ENCODE results near the gene FCGBP. TPM values are rescaled to one million over a fixed set of nuclear protein-coding genes. Genes with fewer than 3 reads are reported as not detected.

The FCGBP gene
- polyA plus RNA-seq, 1 experiment: 0.04 TPM

DNA sequence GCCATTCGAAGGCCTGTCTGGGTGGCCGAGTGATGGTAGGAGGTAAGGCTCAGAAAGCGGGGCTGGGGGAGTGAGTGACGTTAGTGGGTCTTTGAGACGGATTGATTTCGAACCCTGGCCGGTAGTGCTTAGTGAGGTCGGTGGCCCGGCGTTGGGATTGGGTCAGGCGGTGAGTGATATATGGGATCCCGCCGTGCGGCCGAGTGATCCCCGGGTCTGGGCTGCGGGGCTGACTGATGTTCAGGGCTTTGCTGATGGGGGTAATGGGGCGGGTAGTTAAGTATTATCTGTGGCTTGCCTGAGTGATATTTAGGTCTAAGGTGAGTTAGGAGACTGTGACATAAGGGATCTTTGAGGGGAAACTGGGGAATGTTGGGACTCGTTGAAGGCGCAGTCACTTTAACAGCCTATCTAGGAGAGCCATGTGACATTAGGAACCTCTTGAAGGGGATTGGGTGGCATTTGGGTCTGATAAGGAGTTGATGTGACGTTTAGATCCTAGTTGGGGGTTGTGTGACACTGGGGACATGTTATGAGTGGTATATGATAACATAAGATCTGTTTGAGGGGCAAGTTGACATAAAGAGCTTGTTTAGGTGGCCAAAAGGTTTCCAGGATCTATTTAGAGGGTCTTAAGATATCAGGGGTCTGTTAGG is 37.1 kb upstream of the FCGBP start:
- Histone ChIP-seq H3K27me3 (ENCODE audit: control insufficient read depth, insufficient read depth, low read length) (no peaks in the 10 kb centered on the region), H3K9me3 (ENCODE audit: control insufficient read depth, insufficient read depth, low read length) (no peaks in the 10 kb centered on the region; the same call in 1 of the 2 replicates), H3K27ac (ENCODE audit: low read depth, low read length) (peak overlapping the region; percentile 70), H3K4me3 (ENCODE audit: low read depth, low read length) (peak overlapping the region; percentile 98)
- TF ChIP-seq, protein P1, sequence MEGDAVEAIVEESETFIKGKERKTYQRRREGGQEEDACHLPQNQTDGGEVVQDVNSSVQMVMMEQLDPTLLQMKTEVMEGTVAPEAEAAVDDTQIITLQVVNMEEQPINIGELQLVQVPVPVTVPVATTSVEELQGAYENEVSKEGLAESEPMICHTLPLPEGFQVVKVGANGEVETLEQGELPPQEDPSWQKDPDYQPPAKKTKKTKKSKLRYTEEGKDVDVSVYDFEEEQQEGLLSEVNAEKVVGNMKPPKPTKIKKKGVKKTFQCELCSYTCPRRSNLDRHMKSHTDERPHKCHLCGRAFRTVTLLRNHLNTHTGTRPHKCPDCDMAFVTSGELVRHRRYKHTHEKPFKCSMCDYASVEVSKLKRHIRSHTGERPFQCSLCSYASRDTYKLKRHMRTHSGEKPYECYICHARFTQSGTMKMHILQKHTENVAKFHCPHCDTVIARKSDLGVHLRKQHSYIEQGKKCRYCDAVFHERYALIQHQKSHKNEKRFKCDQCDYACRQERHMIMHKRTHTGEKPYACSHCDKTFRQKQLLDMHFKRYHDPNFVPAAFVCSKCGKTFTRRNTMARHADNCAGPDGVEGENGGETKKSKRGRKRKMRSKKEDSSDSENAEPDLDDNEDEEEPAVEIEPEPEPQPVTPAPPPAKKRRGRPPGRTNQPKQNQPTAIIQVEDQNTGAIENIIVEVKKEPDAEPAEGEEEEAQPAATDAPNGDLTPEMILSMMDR (IDR thresholded peaks at IDR 0.05; ENCODE audit: low read depth, low read length): no peak
- ChIA-PET CTCF (interaction anchor here (0.7 to 4.6 kb wide), 24 partner anchors 7 to 419 kb away, joined by 3 to 83 read pairs (median 5); partner anchors contain the start of genes DYRK1B, FBL and ZNF546), POLR2A (interaction anchor here (1.2 kb wide), 2 partner anchors 35 to 156 kb away, joined by 3 to 5 read pairs; no protein-coding TSS in a partner anchor)
- DNase-seq (ENCODE audit: low read depth, low spot score): no peak

DNA sequence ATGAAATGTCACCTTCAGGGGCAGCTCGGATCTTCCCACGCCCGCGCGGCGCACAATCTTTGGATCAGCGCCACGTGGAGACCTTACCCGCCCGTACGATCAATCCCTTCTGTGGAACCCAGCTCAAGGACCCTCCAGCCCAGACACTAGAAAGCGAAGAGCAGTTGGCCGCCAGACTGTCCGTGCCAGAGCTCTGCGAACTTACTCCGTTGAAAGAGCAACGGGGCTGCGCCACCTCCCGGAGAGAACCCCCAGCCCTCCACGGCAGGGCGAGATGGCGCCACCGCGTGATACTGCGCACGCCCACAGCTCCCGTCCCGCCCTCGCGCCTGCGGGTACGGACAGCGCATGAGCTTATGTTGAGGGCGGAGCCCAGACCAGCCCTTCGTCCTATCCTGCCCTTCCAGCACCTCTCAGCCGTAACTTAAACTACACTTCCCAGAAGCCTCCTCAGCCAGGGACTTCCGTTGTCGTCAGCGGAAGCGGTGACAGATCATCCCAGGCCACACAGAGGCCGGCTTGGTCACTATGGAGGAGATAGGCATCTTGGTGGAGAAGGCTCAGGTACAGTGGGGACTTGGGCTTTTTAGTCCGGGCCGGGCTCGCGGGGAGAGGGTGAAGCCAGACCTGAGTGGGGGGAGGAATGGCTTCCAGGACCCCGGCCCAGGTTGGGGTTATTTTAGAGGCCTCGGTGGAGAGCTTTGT is 36.4 kb upstream of the FCGBP start, which contains the start of gene PSMC4:
PSMC4 (plus strand) TSS at position 491 of the 705 bp plus-strand sequence; CDS start at position 529, 38 bp downstream.
- ChIA-PET CTCF (interaction anchor here (0.5 to 4.6 kb wide), 35 partner anchors 8 to 468 kb away, joined by 3 to 83 read pairs (median 4); partner anchors contain the start of genes DYRK1B, FBL and ZNF546), POLR2A (interaction anchor here (0.8 to 2.2 kb wide), 7 partner anchors 19 to 535 kb away, joined by 3 to 8 read pairs (median 3); partner anchors contain the start of genes DYRK1B, RPS16 and ZNF546)
- Histone ChIP-seq H3K9me3 (ENCODE audit: control insufficient read depth, insufficient read depth, low read length) (no peaks in the 10 kb centered on the region; the same call in 1 of the 2 replicates), H3K4me3 (ENCODE audit: low read depth, low read length) (peak within 1 kb of the TSS; percentile 98), H3K27ac (ENCODE audit: low read depth, low read length) (peak within 1 kb of the TSS; percentile 91), H3K27me3 (ENCODE audit: control insufficient read depth, insufficient read depth, low read length) (no peaks in the 10 kb centered on the region)
- TF ChIP-seq, protein P1 (IDR thresholded peaks at IDR 0.05; ENCODE audit: low read depth, low read length): peak; percentile 76
- peak; percentile 97 for DNase-seq (ENCODE audit: low read depth, low spot score)

DNA sequence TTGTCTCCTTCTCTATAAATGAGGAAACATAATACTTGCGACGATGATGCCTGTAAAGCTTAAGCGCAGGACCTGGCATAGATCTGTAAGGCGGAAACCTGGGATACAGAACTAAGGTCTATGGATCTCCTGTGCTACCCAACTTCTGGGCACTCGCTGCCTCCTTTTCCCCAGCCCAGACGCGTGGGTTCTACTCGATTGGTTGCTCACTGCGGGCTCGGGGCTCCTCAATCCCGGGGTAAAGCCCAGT is 35.9 kb upstream of the FCGBP start:
- ChIA-PET CTCF (interaction anchor here (0.5 to 4.6 kb wide), 34 partner anchors 8 to 467 kb away, joined by 3 to 83 read pairs (median 4); partner anchors contain the start of genes DYRK1B, FBL and ZNF546), POLR2A (interaction anchor here (0.8 to 2.2 kb wide), 7 partner anchors 19 to 535 kb away, joined by 3 to 8 read pairs (median 3); partner anchors contain the start of genes DYRK1B, RPS16 and ZNF546)
- Histone ChIP-seq H3K4me3 (ENCODE audit: low read depth, low read length) (peak overlapping the region; percentile 98), H3K27me3 (ENCODE audit: control insufficient read depth, insufficient read depth, low read length) (no peaks in the 10 kb centered on the region), H3K9me3 (ENCODE audit: control insufficient read depth, insufficient read depth, low read length) (no peaks in the 10 kb centered on the region; the same call in 1 of the 2 replicates), H3K27ac (ENCODE audit: low read depth, low read length) (peak overlapping the region; percentile 91)
- no peak for DNase-seq (ENCODE audit: low read depth, low spot score)
- TF ChIP-seq, protein P1 (IDR thresholded peaks at IDR 0.05; ENCODE audit: low read depth, low read length): no peak

DNA sequence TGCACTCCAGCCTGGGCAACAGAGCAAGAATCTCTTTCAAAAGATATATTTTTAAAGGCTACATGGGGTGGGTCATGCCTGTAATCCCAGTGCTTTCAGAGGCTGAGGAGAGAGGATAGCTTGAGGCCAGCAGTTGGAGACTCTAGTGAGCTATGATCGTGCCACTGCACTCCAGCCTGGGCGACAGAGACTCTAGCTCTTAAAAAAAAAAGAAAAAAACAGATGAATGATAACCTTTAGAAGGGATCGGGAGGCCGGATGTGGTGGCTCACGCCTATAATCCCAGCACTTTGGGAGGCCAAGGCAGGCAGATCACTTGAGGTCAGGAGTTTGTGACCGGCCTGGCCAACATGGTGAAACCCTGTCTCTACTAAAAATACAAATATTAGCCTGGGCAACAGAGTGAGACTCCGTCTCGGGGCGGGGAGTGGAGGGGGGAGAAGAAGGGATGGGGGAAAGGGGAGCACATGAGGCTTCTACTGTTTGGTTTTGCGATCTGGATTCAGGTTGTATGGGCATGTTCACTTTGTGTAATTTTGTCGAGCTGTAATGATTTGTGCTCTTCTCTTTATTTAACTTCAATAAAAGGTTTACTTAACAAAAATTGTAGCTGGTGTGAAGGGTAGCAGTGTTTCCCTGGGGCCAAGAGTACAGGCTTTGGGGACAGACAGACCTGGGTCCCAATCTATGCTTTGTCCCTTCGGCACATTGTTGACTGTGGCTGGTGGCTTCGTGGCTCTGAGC is 35.4 kb upstream of the FCGBP start:
- ChIA-PET CTCF (interaction anchor here (0.5 to 4.6 kb wide), 32 partner anchors 8 to 467 kb away, joined by 3 to 83 read pairs (median 4); partner anchors contain the start of genes DYRK1B, FBL and ZNF546), POLR2A (interaction anchor here (0.8 to 2.2 kb wide), 7 partner anchors 18 to 534 kb away, joined by 3 to 8 read pairs (median 3); partner anchors contain the start of genes DYRK1B, RPS16 and ZNF546)
- H3K4me3 ChIP-seq (ENCODE audit: low read depth, low read length): peak overlapping the region; percentile 98
- no peak for DNase-seq (ENCODE audit: low read depth, low spot score)
- H3K27me3 ChIP-seq (ENCODE audit: control insufficient read depth, insufficient read depth, low read length): no peaks in the 10 kb centered on the region
- no peaks in the 10 kb centered on the region; the same call in 1 of the 2 replicates for H3K9me3 ChIP-seq (ENCODE audit: control insufficient read depth, insufficient read depth, low read length)
- TF ChIP-seq, protein P1 (IDR thresholded peaks at IDR 0.05; ENCODE audit: low read depth, low read length): no peak
- H3K27ac ChIP-seq (ENCODE audit: low read depth, low read length): peak overlapping the region; percentile 91

All from AG04450 (cell line).